HG02973 (cell line): ENCODE data around the gene GFI1B.

Experiments
- ATAC-seq: cut with Tn5 transposase; IDR thresholded peaks from one replicate; pipeline ENCODE4 v1.9.1; 2021; ENCODE audit warnings: moderate library complexity; ENCODE audit not compliant: unreplicated experiment

Gene GFI1B

GRCh38 chr9:132978451-132979131 is at the start of gene GFI1B:
Gene GFI1B (plus strand): TSS chr9:132978694. CDS start chr9:132986679, 7,985 bp downstream.
- ATAC-seq, result no peak

GRCh38 chr9:132931178-132931735 is 47.2 kb upstream of the GFI1B start:
- no peak for ATAC-seq

- ATAC-seq, result no peak
Measured at GRCh38 chr9:132935026-132935425, 43.5 kb upstream of the GFI1B start.

GRCh38 chr9:132937463-132937901 is 41.0 kb upstream of the GFI1B start:
- no peak for ATAC-seq

GRCh38 chr9:132939169-132939568 is 39.3 kb upstream of the GFI1B start:
- no peak for ATAC-seq

- ATAC-seq, result no peak
Measured at GRCh38 chr9:132942541-132943182, 35.8 kb upstream of the GFI1B start.

- ATAC-seq, result no peak
Measured at GRCh38 chr9:132943651-132944293, 34.7 kb upstream of the GFI1B start.

- peak; percentile 69 for ATAC-seq
Measured at GRCh38 chr9:132944294-132945185, 34.0 kb upstream of the GFI1B start, which contains the start of gene TSC1. Gene TSC1 (minus strand): TSS chr9:132944616. CDS start chr9:132928872, 15,744 bp downstream.

GRCh38 chr9:132945186-132946130 is 33.0 kb upstream of the GFI1B start:
- ATAC-seq, result peak; percentile 4

- no peak for ATAC-seq
Measured at GRCh38 chr9:132946211-132946610, 32.3 kb upstream of the GFI1B start.

GRCh38 chr9:132946631-132947295 is 31.7 kb upstream of the GFI1B start:
- ATAC-seq, result no peak

- ATAC-seq, result no peak
Measured at GRCh38 chr9:132947756-132948155, 30.7 kb upstream of the GFI1B start.

GRCh38 chr9:132948482-132949050 is 29.9 kb upstream of the GFI1B start:
- no peak for ATAC-seq

GRCh38 chr9:132949709-132950108 is 28.8 kb upstream of the GFI1B start:
- ATAC-seq, result no peak

GRCh38 chr9:132955123-132955522 is 23.4 kb upstream of the GFI1B start:
- no peak for ATAC-seq

GRCh38 chr9:132955768-132956167 is 22.7 kb upstream of the GFI1B start:
- ATAC-seq, result no peak

GRCh38 chr9:132957805-132958204 is 20.7 kb upstream of the GFI1B start:
- ATAC-seq, result no peak

- ATAC-seq, result no peak
Measured at GRCh38 chr9:132961002-132961401, 17.5 kb upstream of the GFI1B start.

- no peak for ATAC-seq
Measured at GRCh38 chr9:132965478-132965877, 13.0 kb upstream of the GFI1B start.
